ENCODE results near the gene CNP. TPM values are rescaled to one million over a fixed set of nuclear protein-coding genes. Genes with fewer than 3 reads are reported as not detected.
A peak's percentile ranks its signal among the peaks of the same experiment; 100 is the strongest.

The CNP gene
- total RNA-seq, 1 experiment from 2014 or later, result 51.2 TPM

DNA sequence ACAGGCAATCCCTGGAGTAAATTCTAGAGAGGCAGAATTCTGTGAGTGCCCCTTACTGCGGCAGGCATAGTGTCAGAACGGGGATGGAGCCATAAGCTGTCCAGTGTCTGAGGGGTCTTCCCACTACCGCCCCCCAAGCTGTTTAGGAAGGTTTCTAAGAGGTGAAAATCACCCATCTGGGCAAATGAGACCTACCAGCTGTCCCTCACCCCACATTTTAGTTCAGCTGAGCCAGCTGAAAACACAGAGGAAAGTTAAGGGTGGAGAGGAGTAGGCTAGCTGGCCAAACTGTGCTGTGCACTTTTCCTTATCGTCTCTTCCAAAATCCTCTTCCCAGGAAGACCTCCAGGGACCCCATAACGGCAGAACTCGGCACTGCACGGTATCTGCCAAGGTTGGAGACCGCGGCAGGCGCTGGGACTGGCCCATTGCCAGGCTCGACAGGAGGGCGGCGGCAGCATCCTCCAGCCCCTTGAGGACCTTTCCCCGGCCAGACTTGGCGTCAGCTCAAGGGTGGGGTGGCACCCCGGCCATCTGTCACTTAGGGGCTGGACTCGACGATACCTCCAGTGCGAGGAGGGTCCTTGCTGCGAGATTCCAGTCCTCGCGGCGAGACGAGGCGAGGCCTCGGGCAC lies 48.8 kb upstream of the CNP start:
- H2AFZ ChIP-seq (ENCODE audit: low read depth, low read length, poor library complexity, severe bottlenecking), result no peak overlapping the region
- H3K4me3 ChIP-seq (replicated peaks in 1 of 2; ENCODE audit: low read depth in 1 of 2, low read length in 2 of 2), result peak overlapping the region; percentile 99
- H3K9ac ChIP-seq (ENCODE audit: low read length), result peak overlapping the region; percentile 99
- peak overlapping the region; percentile 100 for H3K4me2 ChIP-seq (ENCODE audit: low read length)
- H3K36me3 ChIP-seq (ENCODE audit: control insufficient read depth in 1 of 2, insufficient read depth in 2 of 2, low read length in 2 of 2), result peaks cover 9 to 15% of the 10 kb centered on the region in 2 experiments; a peak in 3 of 4 replicates
- no peaks in the 10 kb centered on the region for H3K27me3 ChIP-seq (ENCODE audit: insufficient read depth, low read length)
- H3K9me2 ChIP-seq (ENCODE audit: insufficient read depth), result no peaks in the 10 kb centered on the region
- H4K20me1 ChIP-seq (ENCODE audit: insufficient read depth), result no peaks in the 10 kb centered on the region
- peaks cover 60% of the 10 kb centered on the region for H3K79me2 ChIP-seq (ENCODE audit: insufficient read depth, low read length)
- peaks cover 21 to 38% of the 10 kb centered on the region in 2 experiments for H3K4me1 ChIP-seq (ENCODE audit: control insufficient read depth in 1 of 2, insufficient read depth in 2 of 2, low read length in 2 of 2)
- no peaks in the 10 kb centered on the region for H3K9me3 ChIP-seq (ENCODE audit: control insufficient read depth in 1 of 2, insufficient read depth in 1 of 2, low read depth in 1 of 2, low read length in 2 of 2)
- no TSS peak for BruUV-seq (replicated peaks)
- ChIA-PET RAD21 (ENCODE audit: low non-redundant PET in 1 of 2, low total read pairs in 2 of 2, uncharacterized antibody in 2 of 2, unreplicated experiment in 2 of 2) (no interaction called here), POLR2A (interaction anchor here (1.7 to 3.1 kb wide), 2 partner anchors 9 to 12 kb away, joined by 3 to 38 read pairs; partner anchors contain the start of gene ODAD4), CTCF (no interaction called here)
- intact Hi-C loops (cut with micrococcal nuclease), result no loop called here
- DNase-seq (ENCODE audit: low read depth, low spot score) (no peak), ATAC-seq (no peak)
- TF ChIP-seq, protein P1, sequence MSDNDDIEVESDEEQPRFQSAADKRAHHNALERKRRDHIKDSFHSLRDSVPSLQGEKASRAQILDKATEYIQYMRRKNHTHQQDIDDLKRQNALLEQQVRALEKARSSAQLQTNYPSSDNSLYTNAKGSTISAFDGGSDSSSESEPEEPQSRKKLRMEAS (IDR thresholded peaks at IDR 0.05), result no peak
- TF ChIP-seq CEBPB (IDR thresholded peaks at IDR 0.05; ENCODE audit: low read depth), result no peak
- no peak for TF ChIP-seq EZH2phosphoT487 (IDR thresholded peaks at IDR 0.05; ENCODE audit: borderline replicate concordance)
- TF ChIP-seq FOSL1 (IDR thresholded peaks at IDR 0.05; ENCODE audit: low read depth), result no peak
- no peak for TF ChIP-seq POLR2A (IDR thresholded peaks at IDR 0.05; ENCODE audit: borderline replicate concordance, extremely low read depth, insufficient read depth, insufficient read length)
- TF ChIP-seq CBX3 (IDR thresholded peaks at IDR 0.05; ENCODE audit: low read depth), result no peak
- no peak for TF ChIP-seq ZNF274 (IDR thresholded peaks at IDR 0.05; ENCODE audit: low read depth, low read length)
- TF ChIP-seq SRF (IDR thresholded peaks at IDR 0.05; ENCODE audit: low read depth), result no peak
- TF ChIP-seq SIN3A (IDR thresholded peaks at IDR 0.05; ENCODE audit: low read depth), result no peak
- TF ChIP-seq SP1 (IDR thresholded peaks at IDR 0.05; ENCODE audit: low read depth), result no peak
- no peak for TF ChIP-seq RAD21 (IDR thresholded peaks at IDR 0.05; ENCODE audit: low read depth)
- no peak for TF ChIP-seq EZH2 (IDR thresholded peaks at IDR 0.05)
- no peak for TF ChIP-seq ZBTB33 (IDR thresholded peaks at IDR 0.05; ENCODE audit: extremely low read depth, insufficient replicate concordance, low read length)
- TF ChIP-seq ATF3 (IDR thresholded peaks at IDR 0.05), result no peak
- TF ChIP-seq, protein P2, sequence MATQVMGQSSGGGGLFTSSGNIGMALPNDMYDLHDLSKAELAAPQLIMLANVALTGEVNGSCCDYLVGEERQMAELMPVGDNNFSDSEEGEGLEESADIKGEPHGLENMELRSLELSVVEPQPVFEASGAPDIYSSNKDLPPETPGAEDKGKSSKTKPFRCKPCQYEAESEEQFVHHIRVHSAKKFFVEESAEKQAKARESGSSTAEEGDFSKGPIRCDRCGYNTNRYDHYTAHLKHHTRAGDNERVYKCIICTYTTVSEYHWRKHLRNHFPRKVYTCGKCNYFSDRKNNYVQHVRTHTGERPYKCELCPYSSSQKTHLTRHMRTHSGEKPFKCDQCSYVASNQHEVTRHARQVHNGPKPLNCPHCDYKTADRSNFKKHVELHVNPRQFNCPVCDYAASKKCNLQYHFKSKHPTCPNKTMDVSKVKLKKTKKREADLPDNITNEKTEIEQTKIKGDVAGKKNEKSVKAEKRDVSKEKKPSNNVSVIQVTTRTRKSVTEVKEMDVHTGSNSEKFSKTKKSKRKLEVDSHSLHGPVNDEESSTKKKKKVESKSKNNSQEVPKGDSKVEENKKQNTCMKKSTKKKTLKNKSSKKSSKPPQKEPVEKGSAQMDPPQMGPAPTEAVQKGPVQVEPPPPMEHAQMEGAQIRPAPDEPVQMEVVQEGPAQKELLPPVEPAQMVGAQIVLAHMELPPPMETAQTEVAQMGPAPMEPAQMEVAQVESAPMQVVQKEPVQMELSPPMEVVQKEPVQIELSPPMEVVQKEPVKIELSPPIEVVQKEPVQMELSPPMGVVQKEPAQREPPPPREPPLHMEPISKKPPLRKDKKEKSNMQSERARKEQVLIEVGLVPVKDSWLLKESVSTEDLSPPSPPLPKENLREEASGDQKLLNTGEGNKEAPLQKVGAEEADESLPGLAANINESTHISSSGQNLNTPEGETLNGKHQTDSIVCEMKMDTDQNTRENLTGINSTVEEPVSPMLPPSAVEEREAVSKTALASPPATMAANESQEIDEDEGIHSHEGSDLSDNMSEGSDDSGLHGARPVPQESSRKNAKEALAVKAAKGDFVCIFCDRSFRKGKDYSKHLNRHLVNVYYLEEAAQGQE (IDR thresholded peaks at IDR 0.05; ENCODE audit: low read depth), result no peak
- TF ChIP-seq ZFX (IDR thresholded peaks at IDR 0.05), result no peak
- H3K27ac ChIP-seq (ENCODE audit: low read depth, low read length), result peak overlapping the region; percentile 94
